GM19351 (cell line): ENCODE data around the gene PAGE4.
A peak's percentile ranks its signal among the peaks of the same experiment; 100 is the strongest.

Experiments used
- ATAC-seq: cut with Tn5 transposase; IDR thresholded peaks from one replicate; pipeline ENCODE4 v1.9.1; 2021; ENCODE audit warnings: mild to moderate bottlenecking, moderate library complexity; ENCODE audit not compliant: unreplicated experiment

PAGE4 gene, protein sequence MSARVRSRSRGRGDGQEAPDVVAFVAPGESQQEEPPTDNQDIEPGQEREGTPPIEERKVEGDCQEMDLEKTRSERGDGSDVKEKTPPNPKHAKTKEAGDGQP

DNA sequence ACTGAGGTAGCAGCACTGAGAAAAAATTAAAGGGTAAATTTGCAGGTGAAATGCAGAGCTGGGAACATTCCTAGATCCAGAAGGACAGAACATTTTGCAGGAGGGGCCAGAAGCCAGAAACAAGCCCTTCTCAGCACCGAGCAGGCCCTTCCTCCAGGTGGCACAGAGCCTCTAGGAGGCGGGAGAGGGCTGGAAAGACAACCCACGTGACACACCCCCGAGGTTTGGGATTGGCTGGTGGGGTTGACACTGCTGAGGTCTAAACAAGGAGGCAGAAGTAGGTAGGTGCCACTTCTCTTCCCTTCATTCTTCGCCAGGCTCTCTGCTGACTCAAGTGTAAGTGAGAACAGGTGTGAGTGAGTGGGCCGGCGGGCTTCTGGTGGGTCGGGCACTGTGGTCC is at the start of gene PAGE4:
Gene PAGE4, plus strand, starts transcription at position 288 of the 400 bp plus-strand sequence. CDS start 1,126 bp downstream, outside the sequence.
- no peak for ATAC-seq

DNA sequence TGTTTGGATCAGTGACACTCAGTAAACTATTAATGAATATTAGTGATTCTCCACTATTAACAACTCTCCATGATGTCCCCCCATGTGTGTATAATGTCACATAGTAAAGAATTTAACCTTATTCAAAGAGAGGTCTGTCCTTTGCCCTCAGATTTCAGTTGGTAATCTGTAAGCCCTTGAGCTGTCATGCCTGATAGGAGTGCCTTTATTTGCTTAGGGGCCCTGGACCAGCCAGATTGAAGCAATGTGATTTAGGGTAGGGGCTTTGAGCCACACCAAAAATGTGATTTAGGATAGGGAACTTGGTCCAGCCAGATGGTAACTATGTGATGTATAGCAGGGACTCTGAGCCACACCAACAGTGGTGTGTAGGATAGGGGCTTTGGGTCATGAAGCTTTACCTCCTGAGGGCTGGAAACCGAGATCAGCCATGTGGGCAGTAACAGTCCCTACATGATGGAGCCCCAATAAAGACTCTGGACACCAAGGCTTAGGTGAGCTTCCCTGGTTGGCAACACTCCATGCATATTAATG is 44.3 kb upstream of the PAGE4 start:
- no peak for ATAC-seq

DNA sequence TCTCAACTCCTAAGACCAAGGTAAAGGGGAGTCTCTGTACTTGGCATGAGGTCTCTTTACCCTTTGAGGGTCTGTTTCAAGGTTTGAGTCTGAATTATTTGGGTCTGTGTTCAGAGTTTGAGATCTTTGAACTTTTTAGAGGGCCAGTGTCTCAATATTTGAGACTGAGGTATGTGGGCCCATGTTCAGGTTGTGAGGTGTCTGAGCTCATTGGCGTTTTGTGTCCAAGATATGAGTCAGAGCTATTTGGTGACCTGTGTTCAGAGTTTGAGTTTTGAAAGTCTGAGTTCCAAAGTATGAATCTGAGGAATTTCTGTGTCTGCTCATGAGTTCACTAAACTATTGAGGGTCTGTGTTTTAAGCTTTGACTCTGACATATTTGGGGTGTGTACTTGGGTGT is 36.7 kb upstream of the PAGE4 start:
- no peak for ATAC-seq

DNA sequence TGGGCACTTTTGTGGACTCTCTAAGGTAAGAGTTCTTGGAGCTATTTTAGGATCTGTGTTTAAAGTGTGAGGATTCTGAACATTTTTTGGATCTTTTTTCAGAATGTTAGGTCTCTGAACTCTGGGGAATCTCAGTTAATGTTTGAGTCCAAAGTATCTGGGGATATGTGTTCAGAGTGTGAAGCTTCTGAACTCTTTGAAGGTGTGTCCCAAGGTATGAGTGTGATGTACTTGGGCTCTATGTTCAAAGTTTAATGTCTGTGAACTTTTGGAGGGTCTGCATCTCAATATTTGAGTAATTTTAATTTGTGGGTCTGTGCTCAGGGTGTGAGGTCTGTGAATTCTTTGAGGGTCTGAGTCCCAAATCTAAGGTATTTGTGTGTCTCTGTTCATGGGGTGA is 35.4 kb upstream of the PAGE4 start:
- ATAC-seq, result no peak

DNA sequence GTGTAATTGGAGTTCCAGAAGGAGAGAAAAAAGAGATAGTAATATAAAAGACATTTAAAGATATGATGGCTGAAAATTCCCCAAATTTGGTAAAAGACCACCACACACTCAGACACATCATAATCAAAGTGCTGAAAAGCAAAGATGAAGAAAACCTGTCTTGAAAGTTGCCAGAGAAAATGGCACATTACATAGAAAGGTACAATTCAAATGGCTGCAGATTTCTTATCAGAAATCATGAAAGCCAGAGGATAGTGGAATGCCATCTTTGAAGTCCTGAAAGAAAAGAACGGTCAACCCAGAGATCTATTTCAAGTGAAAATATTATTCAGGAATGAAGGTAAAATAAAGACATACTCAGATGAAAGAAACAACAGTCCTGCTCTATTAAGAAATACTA is 29.3 kb upstream of the PAGE4 start:
- no peak for ATAC-seq

DNA sequence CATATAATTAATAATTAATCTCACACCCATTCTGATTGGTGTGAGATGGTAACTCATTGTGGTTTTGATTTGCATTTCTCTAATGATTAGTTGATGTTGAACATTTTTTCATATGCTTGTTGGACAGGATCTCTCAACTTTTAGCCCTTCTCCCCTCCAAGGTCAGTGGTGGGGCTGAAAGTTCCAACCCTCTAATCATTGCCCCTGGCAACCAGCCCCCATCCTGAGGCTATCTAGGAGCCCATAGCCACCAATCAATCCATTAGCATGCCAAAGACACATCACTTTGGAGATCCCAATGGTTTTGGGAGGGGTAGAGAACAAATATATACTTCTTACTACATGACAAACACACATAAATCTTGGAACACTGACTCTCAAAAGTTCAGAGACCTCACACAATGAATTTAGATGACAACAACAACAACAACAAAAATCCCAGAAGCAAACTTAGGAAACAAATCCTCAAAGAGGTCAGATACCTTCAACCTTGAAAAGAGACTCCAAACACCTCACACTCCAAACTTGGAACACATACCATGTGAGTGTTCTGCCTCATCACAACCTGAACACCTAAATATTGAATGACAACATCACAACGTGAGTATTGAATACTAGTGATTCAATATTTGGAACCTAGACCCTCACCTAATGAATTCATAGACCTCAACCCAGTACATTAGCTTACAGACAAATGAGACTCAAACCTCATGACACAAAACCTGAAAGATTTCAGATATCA is 19.0 kb upstream of the PAGE4 start:
- no peak for ATAC-seq

DNA sequence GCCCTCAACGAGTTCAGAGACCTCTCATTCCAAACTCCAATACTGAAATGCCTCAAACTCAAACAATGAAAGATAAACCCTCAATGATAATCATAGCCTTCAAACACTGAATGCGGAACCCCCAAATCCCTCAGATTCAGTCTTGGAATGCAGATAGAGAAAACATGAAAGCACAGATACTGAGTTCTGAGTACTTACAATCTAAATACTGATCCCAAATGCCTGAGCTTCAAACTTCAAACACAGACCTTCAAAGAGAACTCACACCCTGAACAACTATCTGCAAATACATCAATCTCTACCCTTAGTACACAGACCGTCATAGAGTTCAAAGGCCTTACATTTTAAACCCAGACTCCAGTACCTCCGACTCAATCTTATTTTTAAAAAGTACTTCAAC is 16.9 kb upstream of the PAGE4 start:
- no peak for ATAC-seq

DNA sequence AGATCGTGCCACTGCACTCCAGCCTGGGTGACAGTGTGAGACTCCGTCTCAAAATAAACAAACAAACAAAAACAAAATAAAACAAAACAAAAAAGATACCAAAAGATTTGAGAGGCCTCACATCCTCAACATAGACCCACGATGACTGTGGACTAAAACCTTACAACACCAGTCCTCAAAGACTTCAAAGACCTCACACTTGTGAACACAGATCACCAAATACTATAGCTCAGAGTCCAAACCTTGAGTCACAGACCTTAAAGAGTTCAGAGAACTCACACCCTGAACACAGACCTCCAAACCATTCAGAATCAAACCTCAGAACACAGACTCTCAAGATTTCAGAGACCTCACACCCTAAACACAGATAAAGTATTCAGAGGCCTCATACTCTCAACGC is 12.7 kb upstream of the PAGE4 start:
- ATAC-seq, result no peak

DNA sequence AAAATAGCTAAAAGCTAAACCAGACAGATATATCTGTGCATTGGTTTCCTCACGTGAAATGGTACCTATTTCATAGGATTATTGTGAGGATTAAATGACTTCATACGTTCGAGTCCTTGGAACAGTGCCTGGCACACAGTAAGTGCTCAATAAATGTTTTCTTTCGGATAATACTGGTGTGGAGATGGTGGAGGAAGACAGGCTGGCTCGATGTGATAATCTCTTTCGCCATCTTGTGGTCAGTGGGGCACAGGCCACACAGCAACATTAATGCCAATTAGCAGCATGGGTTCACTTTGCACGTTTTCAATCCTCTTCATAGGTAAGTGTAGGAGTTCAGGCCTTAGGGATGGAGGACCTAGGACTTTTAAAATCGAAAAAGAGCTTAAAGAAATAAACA is 9.3 kb downstream of the PAGE4 start:
- ATAC-seq, result no peak

DNA sequence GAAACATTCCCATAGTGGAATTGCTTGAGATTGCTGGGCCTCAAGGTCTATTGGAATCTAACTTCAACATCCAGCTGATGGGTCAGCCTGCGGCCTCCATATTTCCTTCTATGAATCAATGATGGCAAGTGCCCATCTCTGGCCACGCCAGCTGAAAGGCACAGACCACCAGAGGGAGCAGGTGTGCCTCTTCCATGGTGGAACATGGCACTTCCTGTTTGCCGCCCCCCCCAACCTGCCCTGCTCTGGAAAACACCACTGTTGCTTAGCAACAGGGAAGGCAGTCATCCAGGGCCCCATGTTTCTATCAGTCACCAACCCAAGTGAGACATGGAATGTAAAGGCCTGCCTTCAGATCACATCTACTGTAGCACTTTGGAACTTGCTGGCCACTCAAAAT is 11.6 kb downstream of the PAGE4 start:
- peak; percentile 61 for ATAC-seq

DNA sequence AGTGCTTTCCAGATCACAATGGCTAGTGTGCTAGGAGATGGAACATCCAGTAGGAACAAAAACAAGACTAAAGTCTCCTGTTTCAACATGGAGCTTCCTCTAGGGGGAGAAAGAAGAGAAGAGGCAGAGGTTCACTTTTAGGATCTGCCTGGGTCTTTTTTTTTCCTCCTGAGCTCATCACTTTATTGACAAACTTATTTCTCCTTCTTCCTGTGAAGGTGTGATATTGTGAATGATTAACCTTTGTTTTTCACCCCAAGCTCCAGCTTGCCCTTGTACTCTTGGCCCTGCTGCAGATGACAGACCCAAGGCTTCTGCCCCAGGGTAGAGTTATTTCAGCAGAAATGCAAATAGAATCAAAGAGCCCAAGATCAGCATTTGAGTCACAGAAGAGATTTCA is 13.5 kb downstream of the PAGE4 start:
- no peak for ATAC-seq

DNA sequence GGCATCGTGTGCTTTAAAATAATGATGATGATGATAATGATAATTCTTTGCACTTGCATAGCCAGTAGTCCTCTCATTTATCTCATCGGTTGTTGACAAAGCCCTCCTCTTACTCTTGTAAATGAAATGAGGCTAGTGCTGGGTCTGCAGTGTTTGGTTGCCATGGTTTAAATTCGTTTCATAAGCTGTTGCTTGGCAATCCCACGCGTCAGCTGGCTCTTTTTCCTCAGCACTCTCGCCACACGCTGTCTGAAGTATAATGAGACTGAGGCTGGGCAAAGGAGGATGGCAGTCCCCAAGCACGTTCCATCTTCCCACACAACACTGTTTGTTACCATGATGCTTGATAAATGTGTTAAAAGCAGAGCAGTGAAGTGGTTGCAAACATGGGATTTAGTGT is 15.5 kb downstream of the PAGE4 start:
- no peak for ATAC-seq

DNA sequence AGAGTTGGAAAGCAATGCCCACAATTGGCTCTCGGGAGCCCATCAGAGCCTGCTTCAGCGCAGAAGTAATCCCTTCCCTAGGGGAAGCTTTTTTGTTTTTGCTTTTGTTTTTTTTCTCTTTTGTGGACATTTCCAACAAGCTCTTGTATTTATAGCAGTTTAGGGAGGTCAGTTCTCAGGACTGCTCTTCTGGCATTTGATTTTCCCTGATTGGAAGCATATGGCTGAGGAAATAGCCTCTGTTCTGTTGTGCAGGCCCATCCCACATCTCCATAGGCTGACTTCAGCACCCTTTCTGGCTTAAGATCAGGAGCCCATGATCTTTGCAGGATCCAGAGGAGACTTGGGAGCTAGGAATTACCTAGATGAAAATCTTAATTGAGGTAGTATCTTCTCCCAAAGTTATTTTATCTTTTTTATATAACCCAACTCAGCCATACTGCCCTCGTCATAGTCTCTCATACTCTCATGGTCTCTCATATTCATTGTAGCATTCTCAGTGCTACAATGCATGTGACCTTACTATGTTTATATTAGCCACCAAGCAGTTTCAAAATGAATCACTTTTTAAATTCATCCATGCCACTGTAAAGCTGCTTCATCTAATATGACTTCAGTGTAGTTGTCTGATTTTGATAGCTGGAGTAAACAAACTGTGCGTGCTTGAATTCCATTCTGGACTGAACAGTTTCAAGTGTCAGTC is 16.7 kb downstream of the PAGE4 start:
- ATAC-seq, result peak; percentile 59

DNA sequence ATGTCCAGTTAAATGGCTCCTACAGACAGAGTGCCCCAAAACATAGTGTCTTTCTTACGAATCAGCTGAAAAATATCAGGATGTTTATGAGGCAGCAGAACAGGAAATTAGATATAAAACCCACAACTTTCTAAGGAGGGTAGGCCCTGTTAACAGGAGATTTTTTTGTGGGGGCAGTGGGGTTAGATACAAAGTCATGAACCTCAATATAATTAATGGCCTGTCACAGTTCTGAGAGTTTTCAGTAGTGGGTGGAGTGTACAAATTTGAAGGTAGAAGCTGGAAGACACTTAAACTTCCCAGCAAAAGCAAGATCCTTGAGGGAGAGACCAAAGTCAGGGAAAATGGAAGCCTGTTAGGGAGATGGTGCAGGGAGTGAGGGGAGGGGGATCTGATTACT is 17.4 kb downstream of the PAGE4 start:
- no peak for ATAC-seq

DNA sequence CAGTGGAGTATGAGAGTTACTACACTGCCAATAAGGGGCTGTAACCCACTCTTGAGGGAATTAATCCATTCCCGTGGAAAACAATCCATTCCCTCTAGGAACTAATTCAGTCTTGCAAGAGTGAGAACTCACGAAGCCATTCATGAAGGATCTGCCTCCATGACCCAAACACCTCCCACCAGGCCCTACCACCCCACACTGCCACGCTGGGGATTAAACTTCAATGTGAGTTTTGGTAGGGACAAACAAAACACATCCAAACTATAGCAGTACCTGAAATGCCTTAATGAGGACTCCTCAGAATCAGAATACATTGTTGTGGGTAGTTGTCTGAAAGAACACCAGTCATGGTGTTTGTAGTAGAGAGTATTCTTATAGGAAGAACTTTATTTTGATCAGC is 19.2 kb downstream of the PAGE4 start:
- ATAC-seq, result no peak

DNA sequence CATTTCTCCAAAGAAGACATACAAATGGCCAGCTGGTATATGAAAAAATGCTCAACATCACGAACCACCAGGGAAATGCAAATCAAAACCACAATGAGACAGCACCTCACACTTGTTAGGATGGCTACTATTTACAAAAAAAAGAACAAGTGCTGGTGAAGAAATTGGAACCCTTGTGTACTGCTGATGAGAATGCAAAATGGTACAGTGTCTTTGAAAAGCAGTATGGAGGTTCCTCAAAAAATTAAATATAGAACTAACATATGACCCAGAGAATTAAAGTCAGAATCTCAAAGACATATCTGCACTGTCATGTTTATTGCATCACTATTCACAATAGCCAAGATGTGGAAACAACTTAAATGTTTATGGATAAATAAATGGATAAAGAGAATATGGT is 20.9 kb downstream of the PAGE4 start:
- ATAC-seq, result peak; percentile 47

DNA sequence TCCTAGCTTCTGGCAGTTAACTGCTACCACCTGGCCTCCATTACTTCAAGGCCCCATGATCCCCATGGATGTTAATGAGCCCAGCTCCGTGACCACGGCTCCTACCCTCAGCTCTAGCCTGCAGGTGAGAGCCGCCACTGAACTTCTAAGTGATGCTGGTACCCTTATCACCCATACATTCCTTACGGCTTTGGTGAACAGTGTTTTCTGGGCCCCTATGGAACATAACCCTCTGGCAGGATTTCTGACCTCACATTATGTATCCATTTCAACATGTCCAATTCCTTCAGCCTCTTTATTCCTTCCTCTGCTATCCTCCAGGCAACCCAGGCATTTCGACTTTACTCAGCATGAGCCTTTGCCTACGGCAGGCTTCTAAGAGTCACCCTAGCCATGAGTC is 24.6 kb downstream of the PAGE4 start:
- no peak for ATAC-seq

DNA sequence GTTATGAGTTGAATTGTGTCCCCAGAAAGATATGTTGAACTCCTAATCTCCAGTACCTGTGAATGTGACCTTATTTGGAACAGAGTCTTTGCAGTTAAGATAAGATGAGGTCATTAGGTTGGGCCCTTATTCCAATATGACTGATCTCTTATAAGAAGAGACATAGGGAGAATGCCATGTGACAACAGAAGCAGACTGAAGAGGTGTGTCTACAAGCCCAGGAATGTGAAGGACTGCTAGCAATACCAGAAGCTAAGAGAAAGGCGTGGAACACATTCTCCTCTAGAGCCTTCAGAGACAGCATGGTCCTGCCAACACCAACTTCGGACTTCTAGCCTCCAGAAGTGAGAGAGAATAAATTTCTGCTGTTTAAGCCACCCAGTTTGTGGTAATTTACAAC is 27.7 kb downstream of the PAGE4 start:
- no peak for ATAC-seq

DNA sequence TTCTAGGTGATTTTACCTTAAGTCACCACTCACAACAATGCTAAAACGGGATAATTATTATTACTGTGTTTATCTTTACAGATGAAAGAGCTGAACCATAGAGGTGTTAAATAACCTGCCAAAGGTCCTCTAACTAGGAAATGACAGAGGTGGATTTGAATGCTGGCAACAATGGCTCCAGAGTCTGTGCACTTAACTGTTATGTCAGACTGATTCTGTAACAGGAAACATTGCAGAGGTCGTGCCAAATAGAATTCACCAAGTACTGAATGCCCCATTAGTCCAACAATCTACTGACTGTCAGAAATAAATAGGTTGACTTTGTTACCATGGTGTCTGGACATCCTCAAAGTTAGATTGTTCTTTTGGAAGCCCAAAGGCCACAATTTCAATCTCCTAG is 29.2 kb downstream of the PAGE4 start:
- no peak for ATAC-seq

DNA sequence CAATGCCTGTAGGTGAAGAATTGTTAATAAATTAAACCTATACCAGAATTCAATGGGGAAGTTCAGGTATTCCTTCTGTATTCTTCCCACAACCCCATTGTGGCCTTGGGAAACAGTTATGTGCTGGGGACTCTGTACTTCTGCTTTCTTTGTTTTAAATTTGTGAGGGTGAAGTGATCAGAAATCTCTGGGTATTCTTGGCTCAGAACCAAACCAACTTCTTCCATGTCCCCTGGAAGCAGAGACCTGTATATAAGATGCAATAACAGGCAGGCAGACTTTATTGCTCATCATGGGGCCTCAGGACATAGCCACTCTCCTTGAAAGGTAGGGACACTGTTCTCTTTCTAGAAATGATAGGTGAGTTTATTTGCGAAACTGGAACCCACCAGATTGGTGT is 30.4 kb downstream of the PAGE4 start:
- ATAC-seq, result no peak

DNA sequence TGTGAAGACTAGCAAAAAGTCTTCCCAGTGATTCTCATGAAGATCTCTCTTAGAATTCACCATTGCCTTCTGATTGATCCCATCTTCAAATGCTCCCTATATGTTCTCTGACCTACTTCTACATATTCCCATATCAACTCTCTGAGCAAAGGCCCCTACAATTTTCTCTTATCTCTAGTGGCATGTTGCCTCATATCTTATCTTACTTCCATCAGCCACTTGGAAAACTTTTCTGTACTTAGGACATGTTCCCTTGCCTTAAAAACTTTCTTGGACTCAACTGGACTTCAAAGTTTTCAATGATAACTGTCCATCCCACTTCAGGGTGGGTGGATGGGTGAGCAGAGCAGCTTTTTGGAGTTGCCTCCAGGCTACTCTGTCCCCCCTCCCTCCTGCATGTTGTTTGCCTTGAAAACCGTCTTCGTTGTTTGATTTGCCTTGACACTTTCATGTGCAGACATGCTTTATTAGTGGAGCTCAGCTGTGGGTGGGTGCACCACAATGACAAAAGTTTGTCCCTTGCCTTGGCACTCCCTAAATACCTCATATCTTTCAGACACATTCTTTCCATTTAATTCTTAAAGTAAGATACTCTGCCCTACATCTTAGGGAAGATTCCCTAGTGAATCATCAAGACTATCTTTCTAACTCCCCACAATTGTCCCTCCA is 31.9 kb downstream of the PAGE4 start:
- no peak for ATAC-seq

DNA sequence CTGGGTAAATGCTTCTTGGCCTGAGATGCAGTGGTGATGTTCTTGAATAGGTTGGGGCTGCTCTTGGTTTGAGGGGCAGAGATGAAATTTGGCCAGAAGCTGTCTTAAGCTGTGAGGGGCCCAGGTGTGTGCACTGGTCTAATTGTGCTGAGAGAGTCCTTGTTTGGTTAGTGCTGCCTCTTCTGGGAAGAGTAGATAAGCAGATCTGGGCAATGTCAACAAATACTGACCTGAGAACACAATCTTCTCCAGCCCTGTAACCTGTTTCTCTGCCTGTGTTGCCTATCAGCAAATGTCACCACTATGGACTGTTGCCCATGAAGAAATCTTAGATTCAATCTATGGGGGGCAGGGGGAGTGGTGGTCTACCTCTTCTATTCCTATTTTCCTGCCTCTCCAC is 33.0 kb downstream of the PAGE4 start:
- no peak for ATAC-seq
